Femur (tissue), 1 donor: Measurements from ENCODE around the gene PAOX.
A peak's percentile ranks its signal among the peaks of the same experiment; 100 is the strongest.
"Not testable (repeated sequence)": the region's sequence is repeated elsewhere in the genome, so short reads cannot be mapped to it uniquely, and the experiment has no call there.

Experiments used
- DNase-seq: peaks from one replicate; pipeline ENCODE4 v3.0.0-alpha.2; 2017

PAOX gene

DNA sequence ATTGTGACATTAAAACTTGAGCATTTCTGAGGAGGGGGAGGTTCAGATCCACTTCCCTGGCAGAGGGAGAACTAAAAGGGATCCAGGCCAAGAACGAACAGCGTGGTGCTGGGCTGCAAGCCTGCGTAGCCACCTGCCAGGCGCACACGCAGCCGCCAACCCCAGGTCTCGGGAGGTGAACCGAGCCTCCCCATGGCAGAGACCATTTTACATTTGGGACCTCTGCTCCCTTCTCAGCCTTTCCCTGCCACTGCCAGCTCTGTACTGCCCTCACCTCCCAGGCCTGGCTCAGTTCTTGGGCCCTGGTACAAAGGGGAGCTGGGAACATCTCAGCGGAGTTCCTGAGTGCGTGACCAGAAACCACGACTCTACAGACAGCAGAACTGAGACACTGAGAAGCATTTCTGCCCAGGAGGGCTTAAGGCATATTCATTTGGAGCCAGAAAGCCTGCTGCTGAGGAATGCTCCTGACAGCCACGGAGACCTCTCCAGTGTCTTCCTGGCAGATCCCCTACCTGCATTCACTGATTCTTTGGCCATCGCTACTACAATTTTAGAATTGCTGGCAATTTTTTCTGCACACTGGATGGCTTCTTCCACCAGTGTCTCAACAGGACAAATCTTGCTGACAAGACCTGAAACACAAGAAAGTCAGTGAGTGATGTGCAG, 13.5 kb upstream of the PAOX start:
- DNase-seq = no peak

DNA sequence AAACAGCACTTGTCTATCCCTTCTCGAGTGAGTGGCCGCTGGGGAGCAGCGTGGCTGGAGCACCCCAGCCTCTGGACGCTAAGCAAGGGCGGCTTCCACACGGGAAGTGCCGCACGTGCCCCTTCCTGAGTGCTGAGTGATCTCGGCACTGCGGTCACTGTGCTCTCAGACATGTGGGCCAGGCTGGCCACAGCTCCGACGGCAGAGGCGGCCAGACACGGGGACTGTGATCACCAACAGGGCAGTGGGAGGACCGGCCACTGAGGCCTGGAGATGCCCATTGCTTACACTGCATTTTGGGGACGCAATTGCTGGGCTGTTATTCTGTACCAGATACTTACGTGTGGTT, 13.0 kb upstream of the PAOX start:
- no peak for DNase-seq

DNA sequence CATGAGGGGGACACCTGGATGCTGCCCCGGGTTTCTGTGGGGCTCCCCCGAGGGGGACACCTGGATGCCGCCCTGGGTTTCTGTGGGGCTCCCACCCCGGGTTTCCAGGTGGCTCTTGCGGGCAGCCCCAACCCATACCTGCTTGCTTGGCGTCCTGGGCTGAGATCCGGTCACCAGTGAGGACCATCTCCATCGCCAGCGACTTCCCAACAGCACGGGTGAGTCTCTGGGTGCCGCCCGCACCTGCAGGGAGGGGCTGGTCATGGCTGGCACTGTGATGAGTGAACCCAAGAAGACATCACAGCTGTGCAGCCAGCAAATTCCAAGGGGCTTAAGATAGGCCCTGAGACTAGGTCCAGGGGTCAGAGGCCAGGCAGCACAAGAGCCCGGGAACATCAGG, 12.3 kb upstream of the PAOX start:
- no peak for DNase-seq

DNA sequence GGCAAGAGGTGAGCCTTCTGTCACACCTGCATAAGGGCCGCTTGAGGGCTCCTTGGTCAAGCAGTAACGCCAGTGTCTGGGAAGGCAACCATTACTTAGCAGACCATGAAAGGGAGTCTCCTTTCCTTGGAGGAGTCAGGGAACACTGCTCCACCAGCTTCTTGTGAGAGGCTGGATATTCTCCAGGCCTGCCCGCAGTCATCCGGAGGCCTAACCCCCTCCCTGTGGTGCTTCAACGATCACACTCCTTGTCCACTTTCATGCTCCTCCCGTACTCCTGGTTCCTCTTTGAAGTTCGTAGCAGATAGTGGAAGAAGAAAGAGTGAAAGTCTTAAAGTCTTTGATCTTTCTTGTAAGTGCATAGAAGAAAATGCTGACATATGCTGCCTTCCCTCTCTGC, 11.6 kb upstream of the PAOX start:
- DNase-seq = not testable (repeated sequence)

DNA sequence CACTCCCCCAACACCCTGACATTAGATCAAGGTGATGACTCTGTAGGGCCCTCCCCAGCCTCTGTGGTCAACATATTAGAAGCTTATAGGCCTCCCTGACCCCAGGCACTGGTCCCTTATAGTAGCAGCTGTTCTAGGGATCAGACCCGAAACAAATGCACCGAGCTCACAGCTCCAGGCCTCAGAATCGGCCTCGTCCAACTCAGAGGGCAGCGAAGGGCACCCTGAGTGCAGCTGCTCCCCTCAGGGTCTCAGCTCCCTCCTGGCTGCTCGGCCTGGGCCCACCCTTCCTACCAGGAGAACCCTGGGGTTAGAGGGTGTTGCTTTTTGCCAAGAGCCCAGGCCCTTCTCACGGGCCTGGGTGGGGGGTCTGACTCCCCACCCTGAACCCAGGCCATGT, 10.9 kb upstream of the PAOX start:
- DNase-seq = no peak

DNA sequence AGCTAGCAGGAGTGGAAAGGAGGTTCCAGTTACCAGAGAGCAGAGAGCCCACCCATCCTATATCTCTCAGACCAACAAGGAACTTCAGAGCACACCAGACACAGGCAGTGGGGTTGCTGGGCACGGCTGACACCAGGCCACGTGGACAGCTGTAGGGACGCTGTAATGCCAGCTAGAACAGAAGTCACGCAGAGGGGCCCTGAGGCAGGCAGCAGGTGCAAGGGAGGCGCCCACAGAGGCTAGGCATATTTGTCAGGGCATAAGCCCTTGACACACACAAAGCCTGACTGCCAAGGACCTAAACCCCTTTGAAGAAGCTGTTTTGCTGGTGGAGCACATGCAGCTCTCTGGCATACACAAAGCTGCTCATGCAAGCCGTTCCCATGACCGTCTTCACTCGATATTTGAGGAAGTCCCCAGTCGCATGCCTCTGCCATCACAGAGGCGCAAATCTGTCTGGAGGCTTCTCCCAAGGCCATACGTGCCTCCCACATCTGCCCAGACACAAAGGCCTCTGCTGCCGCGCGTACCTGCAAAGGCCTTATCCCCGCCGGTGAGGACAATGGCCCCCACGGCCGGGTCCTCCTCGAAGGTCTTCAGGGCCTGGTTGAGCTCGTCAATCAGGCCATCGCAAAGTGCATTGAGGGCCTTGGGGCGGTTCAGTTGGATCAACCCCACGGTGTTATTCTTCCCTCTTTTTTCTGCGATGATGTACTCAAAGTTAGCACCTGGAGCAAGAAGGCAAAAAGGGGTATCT, 8.9 kb upstream of the PAOX start:
- DNase-seq = no peak

DNA sequence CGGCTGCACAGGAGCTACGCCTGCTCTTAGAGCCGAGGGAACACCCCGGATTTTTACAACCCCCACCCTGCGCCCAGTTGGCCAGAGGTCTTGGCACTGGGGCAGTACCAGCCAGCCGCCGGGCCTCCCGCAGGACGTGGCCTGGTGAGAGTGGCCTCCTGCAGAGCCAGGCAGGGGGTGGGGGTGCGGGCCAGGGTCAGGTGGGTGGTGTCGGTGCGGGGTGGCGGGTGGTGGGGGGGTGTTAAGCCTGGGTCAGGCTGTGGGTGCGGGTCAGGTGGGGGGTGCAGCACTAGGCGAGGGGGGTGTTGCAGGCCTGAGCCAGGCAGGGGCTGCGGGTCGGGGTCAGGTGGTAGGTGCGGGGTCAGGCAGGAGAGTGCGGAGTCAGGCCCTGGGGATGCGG, 6.6 kb upstream of the PAOX start:
- no peak for DNase-seq

DNA sequence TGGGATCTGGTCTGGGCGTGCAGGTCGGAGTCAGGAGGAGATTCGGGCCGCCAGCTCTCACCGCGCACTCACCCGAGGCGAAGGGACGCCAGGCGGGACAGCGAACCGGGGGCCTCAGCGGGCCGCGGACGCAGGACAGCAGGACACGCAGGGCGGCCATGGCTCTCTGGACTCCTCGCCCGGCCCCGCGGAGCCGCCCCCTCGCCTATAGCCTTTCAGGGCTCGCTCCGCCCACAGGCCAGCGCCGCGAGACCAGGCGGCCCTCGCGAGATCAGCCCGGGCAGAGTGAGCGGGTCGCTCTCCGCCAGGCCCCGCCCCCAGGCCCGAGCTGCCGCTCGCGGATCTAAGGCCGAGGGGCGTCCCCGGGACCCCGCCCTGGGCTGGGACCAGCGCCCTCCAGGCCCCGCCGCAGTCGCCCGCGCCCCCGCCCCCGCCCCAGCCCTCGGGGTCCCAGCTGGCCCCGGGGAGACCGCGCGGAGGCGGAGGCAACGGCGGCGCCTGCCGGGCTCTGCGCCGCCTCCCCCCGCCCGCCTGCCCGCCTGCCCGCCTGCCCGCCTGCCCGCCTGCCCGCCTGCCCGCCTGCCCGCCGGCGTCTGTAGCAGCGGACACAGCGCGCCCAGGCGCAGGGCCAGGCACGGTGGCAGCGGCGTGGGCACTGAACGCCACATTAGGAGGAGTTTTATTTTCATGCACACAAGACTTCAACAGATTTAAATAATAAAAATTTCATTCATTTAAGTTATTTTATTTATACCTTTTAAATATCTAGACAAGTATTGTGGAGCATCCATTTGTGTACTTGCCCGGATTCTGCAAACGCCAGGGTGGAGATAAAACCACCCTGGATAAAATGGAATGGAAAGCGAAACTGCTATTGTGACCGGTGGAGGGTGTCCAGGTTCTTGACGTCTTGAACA, 5.6 kb upstream of the PAOX start, which contains the start of gene ECHS1:
TSS of gene ECHS1 (minus strand) at position 181 of the 917 bp plus-strand sequence. CDS start at position 160, 21 bp downstream.
- DNase-seq = peak; percentile 97

DNA sequence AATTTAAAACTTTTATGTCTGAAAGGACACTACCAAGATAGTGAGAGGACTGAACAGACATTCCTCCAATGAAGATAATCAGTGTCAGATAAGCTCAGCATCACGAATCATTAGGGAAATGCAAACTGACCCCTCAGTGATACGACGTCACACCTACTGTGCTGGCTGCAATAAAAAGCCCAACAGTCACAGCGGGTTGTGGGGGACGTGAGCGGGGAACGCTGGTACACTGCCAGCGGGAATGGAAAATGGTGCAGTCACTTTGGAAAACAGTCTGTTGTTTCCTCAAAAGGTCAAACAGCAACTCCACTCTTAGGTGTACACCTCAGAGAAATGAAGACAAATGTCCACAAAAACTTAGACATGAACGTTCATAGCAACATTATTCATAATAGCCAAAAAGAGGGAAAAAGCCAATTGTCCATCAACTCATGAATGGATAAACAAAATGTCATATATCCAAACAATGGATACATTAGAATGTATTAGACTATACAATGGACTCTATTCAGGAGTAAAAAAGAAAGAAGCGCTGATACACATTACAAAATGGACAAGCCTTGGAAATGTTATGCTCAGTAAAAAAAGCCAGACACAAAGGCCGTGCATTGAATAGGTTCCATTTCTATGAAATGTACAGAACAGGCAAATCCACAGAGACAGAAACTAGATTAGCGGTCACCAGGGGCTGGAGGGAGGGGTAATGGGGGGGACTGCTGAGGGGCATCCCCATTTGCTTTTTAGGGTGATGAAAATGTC, 3.5 kb upstream of the PAOX start:
- DNase-seq = no peak

DNA sequence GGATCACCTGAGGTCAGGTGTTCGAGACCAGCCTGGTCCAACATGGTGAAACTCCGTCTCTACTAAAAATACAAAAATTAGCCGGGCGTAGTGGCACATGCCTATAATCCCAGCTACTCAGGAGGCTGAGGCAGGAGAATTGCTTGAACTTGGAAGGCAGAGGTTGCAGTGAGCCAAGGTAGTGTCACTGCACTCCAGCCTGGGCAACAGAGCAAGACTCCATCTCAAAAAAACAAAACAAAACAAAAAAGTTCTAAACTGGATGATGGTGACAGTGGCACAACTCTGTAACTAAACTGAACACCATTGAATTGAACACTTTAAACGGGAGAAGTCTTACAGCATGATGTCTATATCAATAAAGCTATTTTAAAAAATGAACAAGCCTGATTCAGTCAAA, 2.9 kb upstream of the PAOX start:
- not testable (repeated sequence) for DNase-seq

DNA sequence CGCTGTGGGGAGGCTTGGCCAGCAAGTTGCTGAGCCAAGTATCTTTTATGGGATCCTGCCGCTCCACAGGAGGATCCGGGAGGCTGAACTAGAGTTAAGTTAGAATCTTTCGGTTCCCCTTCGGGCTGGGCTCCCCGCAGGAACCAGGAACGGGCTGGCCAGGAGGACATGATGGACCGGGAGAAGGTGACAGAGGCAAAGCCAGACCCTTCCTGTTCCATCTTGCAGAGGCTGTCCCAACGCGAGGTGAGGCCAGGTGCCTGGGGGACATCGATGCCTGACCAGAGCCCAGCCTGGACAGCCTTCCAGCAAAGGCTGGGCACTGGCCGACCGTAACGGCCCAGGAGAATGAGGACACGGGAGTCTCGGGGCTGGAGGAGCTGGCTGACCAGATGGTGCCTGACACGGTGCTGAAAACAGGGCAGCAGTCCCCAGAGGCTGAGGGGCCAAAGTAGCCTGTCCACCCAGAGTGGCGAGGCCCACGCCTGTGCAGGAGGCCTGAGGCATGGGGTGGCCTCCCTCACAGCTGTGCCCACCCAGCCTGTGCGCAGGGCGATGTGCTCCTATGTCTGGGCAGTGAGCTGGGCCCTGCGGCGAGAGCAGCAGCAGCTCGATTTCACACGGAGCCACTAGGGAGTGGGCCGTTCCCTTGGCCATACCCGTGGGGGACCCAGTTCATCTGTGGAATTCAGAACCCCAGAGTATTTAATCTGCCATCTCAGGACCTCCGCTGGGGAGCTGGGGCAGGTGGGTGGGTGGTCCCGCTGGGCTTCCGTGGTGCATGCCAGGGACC, 1.8 kb upstream of the PAOX start:
- DNase-seq = no peak

DNA sequence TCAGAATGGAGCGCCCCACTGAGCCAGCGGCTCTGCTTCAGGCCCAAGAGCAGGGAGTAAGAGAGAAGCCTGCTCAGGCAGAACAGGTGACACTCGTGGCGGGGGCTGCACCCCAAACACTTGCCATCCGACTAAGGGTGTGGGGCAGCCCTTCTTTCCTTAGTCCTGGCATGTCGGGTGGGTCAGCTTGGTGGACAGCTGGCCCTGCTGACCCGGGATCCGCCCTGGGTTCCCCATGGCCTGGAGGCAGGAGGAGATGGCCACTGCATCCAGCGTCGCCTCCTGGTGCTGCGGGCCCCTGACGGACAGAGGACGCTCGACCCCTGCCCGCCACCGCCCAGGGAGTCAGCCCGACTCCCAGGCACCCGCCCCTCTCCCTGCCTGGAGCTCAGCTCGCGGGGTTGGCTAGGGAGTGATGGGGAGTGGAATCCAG, 1.2 kb upstream of the PAOX start:
- no peak for DNase-seq

DNA sequence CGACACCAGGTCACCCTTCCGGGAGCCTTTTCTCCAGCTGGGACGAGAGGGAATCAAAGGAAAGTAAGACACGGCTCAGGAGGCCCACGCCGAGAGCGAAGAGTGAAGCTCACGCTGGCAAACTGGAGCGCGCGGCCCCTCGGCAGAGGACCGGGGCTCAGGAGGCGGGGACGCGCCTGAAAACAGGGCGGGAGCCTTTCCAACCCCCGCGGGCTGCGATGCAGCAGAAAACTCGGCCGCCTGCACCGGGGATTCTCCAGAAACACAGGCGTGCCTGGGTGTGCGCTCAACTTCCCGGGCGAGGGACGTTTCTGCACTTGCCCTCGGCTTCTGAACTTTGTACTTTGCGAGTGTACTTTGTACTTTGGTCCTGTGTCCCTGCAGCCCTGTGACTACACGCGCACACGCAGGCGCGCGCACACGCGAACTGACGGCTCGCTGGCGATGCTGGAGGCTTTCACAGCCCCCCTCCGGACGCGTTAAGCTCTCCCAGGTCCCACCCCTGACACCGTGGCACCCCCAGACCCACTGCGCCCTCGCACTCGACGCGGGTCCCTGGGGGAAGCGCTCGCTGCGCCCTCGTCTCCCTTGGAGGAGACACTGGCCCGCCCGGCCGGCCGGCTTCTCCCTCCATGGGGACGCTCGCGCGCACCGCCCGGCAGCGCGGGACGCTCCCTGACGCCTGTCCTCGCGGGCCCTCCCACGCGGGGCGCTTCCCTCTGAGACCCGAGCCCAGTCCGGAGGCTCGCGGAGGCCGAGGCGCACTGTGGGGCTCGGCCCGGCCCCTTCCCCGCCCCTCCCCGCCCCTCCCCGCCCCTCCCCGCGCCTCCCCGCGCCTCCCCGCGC, 588 bp upstream of the PAOX start:
- DNase-seq = peak; percentile 77

DNA sequence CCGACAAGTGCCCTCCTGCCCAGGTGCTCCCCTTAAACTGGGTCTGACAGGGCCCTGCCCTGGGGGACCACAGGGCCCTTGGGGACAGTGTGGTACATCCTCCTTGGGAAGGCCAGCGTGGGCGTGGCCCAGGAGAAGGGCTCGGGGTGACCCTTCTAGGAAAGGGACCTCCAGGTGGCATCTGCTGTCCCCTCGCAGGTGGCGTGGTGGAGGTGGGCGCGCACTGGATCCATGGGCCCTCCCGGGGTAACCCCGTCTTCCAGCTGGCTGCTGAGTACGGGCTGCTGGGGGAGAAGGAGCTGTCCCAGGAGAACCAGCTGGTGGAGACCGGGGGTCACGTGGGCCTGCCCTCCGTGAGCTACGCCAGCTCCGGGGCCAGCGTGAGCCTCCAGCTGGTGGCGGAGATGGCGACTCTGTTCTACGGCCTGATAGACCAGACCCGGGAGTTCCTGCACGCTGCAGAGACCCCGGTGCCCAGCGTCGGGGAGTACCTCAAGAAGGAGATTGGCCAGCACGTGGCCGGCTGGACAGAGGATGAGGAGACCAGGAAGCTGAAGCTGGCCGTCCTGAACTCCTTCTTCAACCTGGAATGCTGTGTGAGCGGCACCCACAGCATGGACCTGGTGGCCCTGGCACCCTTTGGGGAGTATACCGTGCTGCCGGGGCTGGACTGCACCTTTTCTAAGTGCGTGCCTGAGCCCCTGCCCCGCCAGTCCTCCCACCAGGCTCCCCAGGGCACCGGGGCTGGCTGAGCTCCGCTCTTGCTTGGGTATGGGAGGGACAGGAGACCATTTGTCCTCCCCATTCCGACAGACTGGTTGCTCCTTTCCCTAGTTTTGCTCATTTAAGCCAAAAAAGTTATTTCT, 972 bp downstream of the PAOX start:
- no peak for DNase-seq

DNA sequence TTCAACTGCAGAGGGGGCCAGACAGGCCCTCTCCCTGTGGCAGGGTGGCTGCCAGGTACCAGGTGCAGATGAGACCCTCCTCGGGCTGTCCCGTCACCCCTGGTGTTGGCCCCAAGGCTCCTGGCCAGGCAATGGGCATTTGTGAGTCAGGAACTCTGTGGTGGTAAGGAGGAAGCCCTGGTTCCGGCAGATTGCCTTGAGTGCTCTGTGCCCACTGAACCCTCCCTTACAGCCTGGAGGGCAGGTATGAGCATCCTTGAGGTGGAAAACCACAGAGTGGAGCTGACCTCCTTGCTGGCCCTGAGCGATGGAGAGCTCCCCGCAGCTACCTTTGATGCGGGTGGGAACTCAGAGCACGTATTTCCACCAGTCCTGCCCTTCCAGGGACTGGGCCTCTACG, 2.0 kb downstream of the PAOX start:
- no peak for DNase-seq

DNA sequence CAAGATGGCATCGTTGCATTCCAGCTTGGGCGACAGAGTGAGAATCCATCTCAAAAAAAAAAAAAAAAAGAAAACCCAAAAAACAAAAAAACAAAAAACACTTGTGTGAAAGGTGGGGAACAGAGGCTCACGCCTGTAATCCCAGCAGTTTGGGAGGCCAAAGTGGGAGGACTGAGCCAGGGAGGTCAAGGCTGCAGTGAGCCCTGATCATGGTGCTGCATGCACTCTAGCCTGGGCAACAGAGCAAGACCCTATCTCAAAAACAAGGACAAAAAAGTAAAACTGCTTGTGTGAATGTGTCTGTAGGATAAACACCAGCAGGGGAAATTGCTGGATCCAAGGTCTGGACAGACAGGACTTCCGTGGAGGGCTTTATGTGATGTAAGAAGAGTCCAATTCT, 4.5 kb downstream of the PAOX start:
- DNase-seq = no peak

DNA sequence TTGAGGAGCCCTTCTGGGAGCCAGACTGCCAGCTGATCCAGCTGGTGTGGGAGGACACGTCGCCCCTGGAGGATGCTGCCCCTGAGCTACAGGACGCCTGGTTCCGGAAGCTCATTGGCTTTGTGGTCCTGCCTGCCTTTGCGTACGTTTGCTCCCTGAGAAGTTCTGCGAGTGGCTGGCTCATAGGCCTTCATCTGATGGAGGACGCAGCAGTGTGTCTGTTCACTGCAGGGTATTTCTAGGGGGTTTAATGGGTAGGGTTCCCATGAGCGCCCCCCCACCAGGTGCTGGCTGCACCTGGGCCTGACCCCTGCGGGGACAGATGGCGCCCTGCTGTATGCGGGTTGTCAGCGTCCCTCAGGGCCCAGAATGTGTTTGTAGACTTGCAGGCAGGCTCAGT, 5.0 kb downstream of the PAOX start:
- no peak for DNase-seq

DNA sequence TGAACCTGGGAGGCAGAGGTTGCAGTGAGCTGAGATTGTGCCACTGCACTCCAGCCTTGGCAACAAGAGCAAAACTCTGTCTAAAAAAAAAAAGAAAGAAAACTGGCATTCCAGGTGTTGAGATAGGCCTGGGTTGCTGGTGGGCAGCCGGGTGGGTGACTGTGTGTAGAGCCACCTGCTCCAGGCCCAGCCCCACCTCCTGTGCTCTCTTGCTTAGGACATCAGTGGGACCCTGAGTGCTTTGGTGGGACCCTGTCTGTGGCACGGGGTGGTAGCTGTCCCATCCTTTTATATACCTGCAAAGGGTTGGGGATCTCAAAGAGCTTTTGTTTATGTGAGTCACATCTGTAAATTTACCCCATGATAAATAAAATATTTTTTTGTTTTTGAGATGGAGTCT, 6.2 kb downstream of the PAOX start:
- DNase-seq = no peak

DNA sequence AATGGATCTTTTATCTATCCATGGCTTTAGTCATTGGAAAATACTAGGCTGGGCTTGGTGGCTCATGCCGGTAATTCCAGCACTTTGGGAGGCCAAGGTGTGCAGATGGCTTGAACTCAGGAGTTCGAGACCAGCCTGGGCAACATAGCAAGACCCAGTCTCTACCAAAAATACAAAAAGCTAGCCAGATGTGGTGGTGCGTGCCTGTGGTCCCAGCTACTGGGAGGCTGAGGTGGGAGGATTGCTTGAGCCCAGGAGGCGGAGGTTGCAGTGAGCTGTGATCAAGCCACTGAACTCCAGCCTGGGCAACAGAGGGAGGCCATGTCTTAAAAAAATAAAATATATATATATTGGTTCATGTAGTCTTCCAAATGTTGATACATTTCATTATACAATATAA, 7.9 kb downstream of the PAOX start:
- not testable (repeated sequence) for DNase-seq
